ENCODE measurements around the gene METRNL.

- no peak for TF ChIP-seq CTCF (IDR thresholded peaks at IDR 0.05 in 2 of 3, conservative IDR thresholded peaks at IDR 0.05 in 1 of 3; ENCODE audit: borderline replicate concordance in 1 of 3, insufficient read depth in 1 of 3, low read depth in 2 of 3, low read length in 2 of 3)
- no peak for TF ChIP-seq REST (IDR thresholded peaks at IDR 0.05; ENCODE audit: low read depth)
- TF ChIP-seq EGR1 (IDR thresholded peaks at IDR 0.05; ENCODE audit: low read depth): no peak
- no peak for TF ChIP-seq SP1 (IDR thresholded peaks at IDR 0.05; ENCODE audit: low read depth)
Measured at GRCh38 chr17:83100853-83101391, 21.5 kb downstream of the METRNL start.
